ENCODE measurements around the gene HIVEP3. TPM values are rescaled to one million over a fixed set of nuclear protein-coding genes. Genes with fewer than 3 reads are reported as not detected.

Gene HIVEP3
- total and polyA plus RNA-seq, 2 donors (not counting 1 experiment from before 2014, with no cell fraction given), result 2.0 to 5.1 TPM

- Mint-ChIP-seq H3K4me1 (peaks cover 2% of the 10 kb centered on the region), H3K27ac (no peak overlapping the region), H3K27me3 (no peaks in the 10 kb centered on the region), H3K9me3 (ENCODE audit: insufficient read depth) (no peaks in the 10 kb centered on the region), H3K4me3 (no peak overlapping the region)
- ATAC-seq (ENCODE audit: low read depth), result no peak
- H3K27ac ChIP-seq (ENCODE audit: low read length in 2 of 2), result no peak overlapping the region
- H4K20me1 ChIP-seq (ENCODE audit: control insufficient read depth, insufficient read depth, low read length, poor library complexity, severe bottlenecking), result no peaks in the 10 kb centered on the region
- H3K36me3 ChIP-seq (replicated peaks in 1 of 2; ENCODE audit: control extremely low read depth in 1 of 2, control insufficient read depth in 1 of 2, extremely low read depth in 1 of 2, insufficient read depth in 2 of 2, low read length in 1 of 2), result peaks cover 0 to 8% of the 10 kb centered on the region in 2 experiments
- no peak overlapping the region for H3K9ac ChIP-seq (ENCODE audit: low read length)
- H3K79me2 ChIP-seq (ENCODE audit: control insufficient read depth, insufficient read depth, low read length), result no peaks in the 10 kb centered on the region
- no peak overlapping the region for H3K4me2 ChIP-seq (replicated peaks; ENCODE audit: low read depth, low read length, poor library complexity, severe bottlenecking)
- no peak for DNase-seq
- no peaks in the 10 kb centered on the region for H3K9me3 ChIP-seq (ENCODE audit: control extremely low read depth in 1 of 3, control insufficient read depth in 2 of 3, insufficient read depth in 1 of 3, low read length in 2 of 3)
- TF ChIP-seq CTCF (IDR thresholded peaks at IDR 0.05) (no peak), EZH2 (IDR thresholded peaks at IDR 0.05; ENCODE audit: borderline replicate concordance, insufficient read depth, low read depth, low read length, poor library complexity, severe bottlenecking) (no peak)
- CTCF ChIA-PET, result no interaction called here
- H2AFZ ChIP-seq (ENCODE audit: insufficient read depth, low read depth, low read length, poor library complexity, severe bottlenecking), result no peak overlapping the region
- no peaks in the 10 kb centered on the region for H3K4me1 ChIP-seq (ENCODE audit: control insufficient read depth in 2 of 2, insufficient read depth in 2 of 2, low read length in 2 of 2)
- POLR2A ChIA-PET, result no interaction called here
- no peaks in the 10 kb centered on the region for H3K27me3 ChIP-seq (replicated peaks in 1 of 4; ENCODE audit: control extremely low read depth in 1 of 4, control insufficient read depth in 3 of 4, insufficient read depth in 4 of 4, low read length in 3 of 4)
- no peak overlapping the region for H3K4me3 ChIP-seq (ENCODE audit: control extremely low read depth in 1 of 5, extremely low read depth in 1 of 5, insufficient read depth in 1 of 5, low read depth in 2 of 5, low read length in 4 of 5)
- 76% methylated on average over 7 of the region's 7 CpGs for WGBS (ENCODE audit: insufficient coverage)
- intact Hi-C loops (cut with micrococcal nuclease), result no loop called here
Measured at GRCh38 chr1:41528726-41529605, 389.8 kb downstream of the HIVEP3 start.

GRCh38 chr1:41528106-41528505 is 390.6 kb downstream of the HIVEP3 start:
- Histone ChIP-seq H4K20me1 (ENCODE audit: control insufficient read depth, insufficient read depth, low read length, poor library complexity, severe bottlenecking) (no peaks in the 10 kb centered on the region), H3K4me1 (ENCODE audit: control insufficient read depth in 2 of 2, insufficient read depth in 2 of 2, low read length in 2 of 2) (no peaks in the 10 kb centered on the region), H3K4me2 (replicated peaks; ENCODE audit: low read depth, low read length, poor library complexity, severe bottlenecking) (no peak overlapping the region), H3K9me3 (ENCODE audit: control extremely low read depth in 1 of 3, control insufficient read depth in 2 of 3, insufficient read depth in 1 of 3, low read length in 2 of 3) (no peaks in the 10 kb centered on the region), H2AFZ (ENCODE audit: insufficient read depth, low read depth, low read length, poor library complexity, severe bottlenecking) (no peak overlapping the region), H3K9ac (ENCODE audit: low read length) (no peak overlapping the region), H3K27ac (ENCODE audit: low read length in 2 of 2) (no peak overlapping the region), H3K27me3 (replicated peaks in 1 of 4; ENCODE audit: control extremely low read depth in 1 of 4, control insufficient read depth in 3 of 4, insufficient read depth in 4 of 4, low read length in 3 of 4) (no peaks in the 10 kb centered on the region), H3K4me3 (ENCODE audit: control extremely low read depth in 1 of 5, extremely low read depth in 1 of 5, insufficient read depth in 1 of 5, low read depth in 2 of 5, low read length in 4 of 5) (no peak overlapping the region), H3K36me3 (replicated peaks in 1 of 2; ENCODE audit: control extremely low read depth in 1 of 2, control insufficient read depth in 1 of 2, extremely low read depth in 1 of 2, insufficient read depth in 2 of 2, low read length in 1 of 2) (peaks cover 0 to 8% of the 10 kb centered on the region in 2 experiments), H3K79me2 (ENCODE audit: control insufficient read depth, insufficient read depth, low read length) (no peaks in the 10 kb centered on the region)
- intact Hi-C loops (cut with micrococcal nuclease), result no loop called here
- H3K27me3 Mint-ChIP-seq, result no peaks in the 10 kb centered on the region
- TF ChIP-seq EZH2 (IDR thresholded peaks at IDR 0.05; ENCODE audit: borderline replicate concordance, insufficient read depth, low read depth, low read length, poor library complexity, severe bottlenecking) (no peak), CTCF (IDR thresholded peaks at IDR 0.05) (no peak)
- no peak for ATAC-seq (ENCODE audit: low read depth)
- H3K9me3 Mint-ChIP-seq (ENCODE audit: insufficient read depth), result no peaks in the 10 kb centered on the region
- H3K27ac Mint-ChIP-seq, result no peak overlapping the region
- ChIA-PET POLR2A (no interaction called here), CTCF (no interaction called here)
- no peak for DNase-seq
- no peak overlapping the region for H3K4me3 Mint-ChIP-seq
- whole genome bisulfite sequencing (ENCODE audit: insufficient coverage), result 100% methylated on average over 3 of the region's 3 CpGs
- H3K4me1 Mint-ChIP-seq, result peaks cover 2% of the 10 kb centered on the region
